ENCODE data around the gene NR1H2.

GRCh38 chr19:50417111-50418081, 41.1 kb downstream of the NR1H2 start:
- no peak for TF ChIP-seq CTCF (conservative IDR thresholded peaks at IDR 0.05)
- TF ChIP-seq ZFX (IDR thresholded peaks at IDR 0.05): no peak

All from C4-2B (cell line).